ENCODE data around the gene NSUN6.
"Not testable (repeated sequence)": the region's sequence is repeated elsewhere in the genome, so short reads cannot be mapped to it uniquely, and the experiment has no call there.

The NSUN6 gene

DNA sequence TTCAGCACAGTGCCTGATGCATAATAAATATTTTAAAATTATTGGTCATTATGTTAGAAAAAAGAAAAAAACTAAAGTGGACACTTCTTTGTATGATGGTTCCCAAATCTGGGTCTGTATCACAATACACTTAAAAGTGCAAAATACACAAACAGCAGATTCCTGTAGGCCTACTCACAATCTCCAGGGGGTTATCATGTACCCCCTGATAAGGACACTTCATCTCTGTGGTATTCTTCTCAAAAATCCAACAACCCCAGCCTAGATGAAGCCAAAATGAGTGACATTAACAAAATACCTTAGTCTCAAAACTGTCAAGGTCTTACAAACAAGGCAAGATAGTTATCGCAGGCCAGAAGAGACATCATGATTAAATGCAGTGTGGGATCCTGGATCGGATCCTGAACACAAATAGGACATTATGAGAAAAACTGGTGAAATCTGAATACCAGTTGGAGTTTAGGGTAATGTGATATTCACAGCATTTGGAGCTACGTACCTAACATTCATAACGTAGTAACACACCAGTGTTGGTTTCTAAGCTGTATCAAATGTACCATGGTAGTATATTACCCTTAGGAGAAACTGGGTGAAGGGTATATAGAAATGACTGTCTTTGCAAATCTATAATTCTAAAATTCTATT lies 45.2 kb downstream of the NSUN6 start:
- no peaks in the 10 kb centered on the region for H3K9me3 ChIP-seq (ENCODE audit: low read length)
- H3K4me3 ChIP-seq (ENCODE audit: low read depth in 1 of 2, low read length in 2 of 2): no peak overlapping the region
- no peaks in the 10 kb centered on the region for H3K4me1 ChIP-seq (ENCODE audit: insufficient read depth, low read length)
- no peak overlapping the region for H3K9ac ChIP-seq (ENCODE audit: low read length)
- no peaks in the 10 kb centered on the region for H3K27me3 ChIP-seq (ENCODE audit: control insufficient read depth in 1 of 2, insufficient read depth in 2 of 2, low read length in 2 of 2)
- no peak overlapping the region for H3K27ac ChIP-seq (ENCODE audit: low read depth, low read length)
- no peaks in the 10 kb centered on the region for H3K36me3 ChIP-seq (ENCODE audit: insufficient read depth, low read length)

DNA sequence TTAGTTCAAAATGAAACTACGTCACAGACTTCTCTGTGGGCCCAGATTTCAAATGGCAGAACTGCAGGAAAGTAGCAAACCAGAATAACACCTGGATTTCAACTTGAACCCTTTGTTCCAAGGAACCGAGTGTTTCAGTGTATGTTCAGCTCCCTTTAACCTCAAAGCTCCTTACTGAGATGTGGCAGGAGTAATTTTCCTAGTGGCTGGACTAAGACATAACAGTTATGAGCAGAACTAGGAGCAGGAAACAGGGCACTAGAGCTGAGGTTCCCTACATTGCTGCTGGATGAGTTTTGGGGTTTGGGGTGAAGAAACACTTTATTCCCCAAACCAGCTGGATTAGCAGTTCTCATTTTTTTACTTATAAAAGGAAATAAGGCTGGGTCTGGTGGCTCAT lies 50.1 kb downstream of the NSUN6 start:
- Histone ChIP-seq H3K4me3 (ENCODE audit: low read depth in 1 of 2, low read length in 2 of 2) (no peak overlapping the region), H3K36me3 (ENCODE audit: insufficient read depth, low read length) (no peaks in the 10 kb centered on the region), H3K4me1 (ENCODE audit: insufficient read depth, low read length) (no peaks in the 10 kb centered on the region), H3K9ac (ENCODE audit: low read length) (no peak overlapping the region), H3K9me3 (ENCODE audit: low read length) (no peaks in the 10 kb centered on the region), H3K27ac (ENCODE audit: low read depth, low read length) (no peak overlapping the region), H3K27me3 (ENCODE audit: control insufficient read depth in 1 of 2, insufficient read depth in 2 of 2, low read length in 2 of 2) (no peaks in the 10 kb centered on the region)

- no peak overlapping the region for H3K9ac ChIP-seq (ENCODE audit: low read length)
- peaks cover 5% of the 10 kb centered on the region for H3K36me3 ChIP-seq (ENCODE audit: insufficient read depth, low read length)
- no peaks in the 10 kb centered on the region for H3K9me3 ChIP-seq (ENCODE audit: low read length)
- no peaks in the 10 kb centered on the region for H3K4me1 ChIP-seq (ENCODE audit: insufficient read depth, low read length)
- no peak overlapping the region for H3K4me3 ChIP-seq (ENCODE audit: low read depth in 1 of 2, low read length in 2 of 2)
- no peaks in the 10 kb centered on the region for H3K27me3 ChIP-seq (ENCODE audit: control insufficient read depth in 1 of 2, insufficient read depth in 2 of 2, low read length in 2 of 2)
- H3K27ac ChIP-seq (ENCODE audit: low read depth, low read length): no peak overlapping the region
Observed at GRCh38 chr10:18599392-18599791, 52.0 kb downstream of the NSUN6 start.

GRCh38 chr10:18594574-18595156 lies 56.7 kb downstream of the NSUN6 start:
- Histone ChIP-seq H3K36me3 (ENCODE audit: insufficient read depth, low read length) (peaks cover 5% of the 10 kb centered on the region), H3K27ac (ENCODE audit: low read depth, low read length) (no peak overlapping the region), H3K4me3 (ENCODE audit: low read depth in 1 of 2, low read length in 2 of 2) (no peak overlapping the region), H3K27me3 (ENCODE audit: control insufficient read depth in 1 of 2, insufficient read depth in 2 of 2, low read length in 2 of 2) (no peaks in the 10 kb centered on the region), H3K9me3 (ENCODE audit: low read length) (no peaks in the 10 kb centered on the region), H3K4me1 (ENCODE audit: insufficient read depth, low read length) (no peaks in the 10 kb centered on the region), H3K9ac (ENCODE audit: low read length) (no peak overlapping the region)

DNA sequence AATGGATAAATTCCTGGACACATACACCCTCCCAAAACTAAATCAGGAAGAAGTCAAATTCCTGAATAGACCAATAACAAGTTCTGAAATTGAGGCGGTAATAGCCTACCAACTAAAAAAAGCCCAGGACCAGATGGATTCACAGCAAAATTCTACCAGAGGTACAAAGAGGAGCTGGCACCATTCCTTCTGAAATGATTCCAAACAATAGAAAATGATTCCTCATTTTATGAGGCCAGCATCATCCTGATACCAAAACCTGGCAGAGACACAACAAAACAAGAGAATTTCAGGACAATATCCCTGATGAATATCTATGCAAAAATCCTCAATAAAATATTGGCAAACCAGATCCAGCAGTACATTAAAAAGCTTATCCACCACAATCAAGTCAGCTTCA lies 60.2 kb downstream of the NSUN6 start:
- not testable (repeated sequence) for H3K36me3 ChIP-seq (ENCODE audit: insufficient read depth, low read length); H3K4me1 ChIP-seq (ENCODE audit: insufficient read depth, low read length); H3K27me3 ChIP-seq (ENCODE audit: control insufficient read depth in 1 of 2, insufficient read depth in 2 of 2, low read length in 2 of 2); H3K9me3 ChIP-seq (ENCODE audit: low read length); H3K9ac ChIP-seq (ENCODE audit: low read length); H3K27ac ChIP-seq (ENCODE audit: low read depth, low read length); H3K4me3 ChIP-seq (ENCODE audit: low read depth in 1 of 2, low read length in 2 of 2)

DNA sequence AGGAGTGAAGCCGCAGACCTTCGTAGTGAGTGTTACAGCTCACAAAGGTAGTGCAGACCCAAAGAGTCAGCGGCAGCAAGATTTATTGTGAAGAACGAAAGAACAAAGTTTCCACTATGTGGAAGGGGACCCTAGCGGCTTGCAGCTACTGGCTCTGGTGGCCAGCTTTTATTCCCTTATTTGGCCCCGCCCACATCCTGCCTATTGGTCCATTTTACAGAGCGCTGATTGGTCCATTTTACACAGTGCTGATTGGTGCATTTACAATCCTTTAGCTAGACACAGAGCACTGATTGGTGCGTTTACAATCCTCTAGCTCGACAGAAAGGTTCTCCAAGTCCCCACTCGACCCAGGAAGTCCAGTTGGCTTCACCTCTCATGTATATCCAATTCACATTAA lies 64.8 kb downstream of the NSUN6 start:
- H3K9ac ChIP-seq (ENCODE audit: low read length); H3K36me3 ChIP-seq (ENCODE audit: insufficient read depth, low read length); H3K27me3 ChIP-seq (ENCODE audit: control insufficient read depth in 1 of 2, insufficient read depth in 2 of 2, low read length in 2 of 2); H3K4me1 ChIP-seq (ENCODE audit: insufficient read depth, low read length); H3K4me3 ChIP-seq (ENCODE audit: low read depth in 1 of 2, low read length in 2 of 2); H3K9me3 ChIP-seq (ENCODE audit: low read length); H3K27ac ChIP-seq (ENCODE audit: low read depth, low read length): not testable (repeated sequence)

DNA sequence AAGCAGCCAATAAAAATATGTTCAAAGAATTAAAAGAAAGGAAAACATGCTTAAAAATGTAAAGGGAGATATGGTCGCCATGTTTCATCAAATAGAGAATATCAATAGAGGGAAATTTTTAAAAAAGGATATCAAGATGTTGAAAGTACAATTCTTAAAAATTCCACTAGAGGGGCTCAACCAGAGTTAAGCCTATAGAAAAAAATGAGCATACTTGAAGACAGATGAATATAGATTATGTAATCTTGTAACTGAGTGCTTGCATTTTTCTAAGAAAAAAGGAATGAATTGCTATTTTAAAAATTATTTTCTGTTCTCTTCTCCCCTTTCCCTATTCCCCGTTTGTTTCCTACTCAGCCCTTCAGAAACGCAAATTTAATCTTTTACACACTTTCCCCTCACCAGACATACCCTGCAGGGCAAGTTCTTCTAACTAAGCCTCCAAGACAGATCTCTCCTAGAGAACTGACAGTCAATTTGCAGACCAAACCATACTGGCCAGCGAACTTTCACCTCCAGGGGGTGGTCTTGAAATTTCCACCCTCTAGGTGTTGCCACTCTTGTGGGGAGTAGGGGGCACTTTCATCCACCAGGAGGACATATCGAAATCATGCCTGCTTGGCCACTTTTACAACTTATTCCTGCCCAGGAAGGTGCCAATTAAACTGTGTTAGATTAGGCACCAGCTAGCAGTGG lies 67.7 kb downstream of the NSUN6 start:
- H3K27ac ChIP-seq (ENCODE audit: low read depth, low read length): no peak overlapping the region
- H3K9ac ChIP-seq (ENCODE audit: low read length): no peak overlapping the region
- no peaks in the 10 kb centered on the region for H3K36me3 ChIP-seq (ENCODE audit: insufficient read depth, low read length)
- H3K9me3 ChIP-seq (ENCODE audit: low read length): no peaks in the 10 kb centered on the region
- no peak overlapping the region for H3K4me3 ChIP-seq (ENCODE audit: low read depth in 1 of 2, low read length in 2 of 2)
- H3K4me1 ChIP-seq (ENCODE audit: insufficient read depth, low read length): no peaks in the 10 kb centered on the region
- H3K27me3 ChIP-seq (ENCODE audit: control insufficient read depth in 1 of 2, insufficient read depth in 2 of 2, low read length in 2 of 2): no peaks in the 10 kb centered on the region

DNA sequence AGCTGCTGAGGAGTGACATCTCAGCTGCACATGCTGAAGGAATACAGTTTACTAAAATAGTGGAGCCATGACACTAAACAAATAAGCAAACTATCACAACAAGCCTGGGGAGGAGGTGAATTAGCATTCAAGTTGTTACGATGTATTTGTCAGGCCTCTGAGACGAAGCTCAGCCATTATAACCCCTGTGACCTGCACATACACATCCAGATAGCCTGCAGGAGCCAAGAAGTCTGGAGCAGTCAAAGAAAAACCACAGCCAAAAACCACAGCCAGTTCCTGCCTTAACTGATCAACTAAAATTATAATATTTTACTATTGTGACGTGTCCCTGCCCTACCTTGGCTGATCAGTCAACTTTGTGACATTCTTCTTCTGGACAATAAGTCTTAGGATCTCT lies 68.6 kb downstream of the NSUN6 start:
- no peaks in the 10 kb centered on the region for H3K36me3 ChIP-seq (ENCODE audit: insufficient read depth, low read length)
- no peak overlapping the region for H3K9ac ChIP-seq (ENCODE audit: low read length)
- H3K27ac ChIP-seq (ENCODE audit: low read depth, low read length): no peak overlapping the region
- H3K4me3 ChIP-seq (ENCODE audit: low read depth in 1 of 2, low read length in 2 of 2): no peak overlapping the region
- H3K27me3 ChIP-seq (ENCODE audit: control insufficient read depth in 1 of 2, insufficient read depth in 2 of 2, low read length in 2 of 2): no peaks in the 10 kb centered on the region
- no peaks in the 10 kb centered on the region for H3K4me1 ChIP-seq (ENCODE audit: insufficient read depth, low read length)
- H3K9me3 ChIP-seq (ENCODE audit: low read length): no peaks in the 10 kb centered on the region

GRCh38 chr10:18577823-18578685 lies 73.3 kb downstream of the NSUN6 start:
- Histone ChIP-seq H3K36me3 (ENCODE audit: insufficient read depth, low read length) (no peaks in the 10 kb centered on the region), H3K4me1 (ENCODE audit: insufficient read depth, low read length) (no peaks in the 10 kb centered on the region), H3K9ac (ENCODE audit: low read length) (no peak overlapping the region), H3K27ac (ENCODE audit: low read depth, low read length) (no peak overlapping the region), H3K9me3 (ENCODE audit: low read length) (no peaks in the 10 kb centered on the region), H3K27me3 (ENCODE audit: control insufficient read depth in 1 of 2, insufficient read depth in 2 of 2, low read length in 2 of 2) (no peaks in the 10 kb centered on the region), H3K4me3 (ENCODE audit: low read depth in 1 of 2, low read length in 2 of 2) (no peak overlapping the region)

DNA sequence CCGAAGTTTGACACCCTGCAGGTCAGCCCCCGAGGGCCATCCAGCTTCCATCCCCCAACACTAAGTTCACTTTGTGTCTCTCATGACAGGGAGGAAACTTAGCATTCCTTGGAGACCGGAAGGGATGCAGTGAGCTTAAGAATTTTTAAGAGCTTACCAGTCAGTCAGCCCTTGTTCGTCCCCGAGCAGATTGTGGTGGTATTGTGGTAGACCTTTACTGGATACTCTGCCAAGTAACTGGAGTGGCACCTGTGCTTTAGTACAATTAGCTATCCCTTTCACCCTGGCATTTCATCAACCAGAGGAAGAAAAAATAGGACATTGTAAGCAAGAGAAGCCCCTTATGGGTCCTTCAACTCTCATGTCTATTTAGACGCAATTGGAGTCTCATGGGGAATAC lies 74.8 kb downstream of the NSUN6 start:
- Histone ChIP-seq H3K27me3 (ENCODE audit: control insufficient read depth in 1 of 2, insufficient read depth in 2 of 2, low read length in 2 of 2) (no peaks in the 10 kb centered on the region), H3K27ac (ENCODE audit: low read depth, low read length) (no peak overlapping the region), H3K4me3 (ENCODE audit: low read depth in 1 of 2, low read length in 2 of 2) (no peak overlapping the region), H3K4me1 (ENCODE audit: insufficient read depth, low read length) (no peaks in the 10 kb centered on the region), H3K9me3 (ENCODE audit: low read length) (no peaks in the 10 kb centered on the region), H3K9ac (ENCODE audit: low read length) (no peak overlapping the region), H3K36me3 (ENCODE audit: insufficient read depth, low read length) (no peaks in the 10 kb centered on the region)

GRCh38 chr10:18572959-18573561 lies 78.3 kb downstream of the NSUN6 start:
- no peak overlapping the region for H3K27ac ChIP-seq (ENCODE audit: low read depth, low read length)
- no peaks in the 10 kb centered on the region for H3K9me3 ChIP-seq (ENCODE audit: low read length)
- H3K4me3 ChIP-seq (ENCODE audit: low read depth in 1 of 2, low read length in 2 of 2): no peak overlapping the region
- no peaks in the 10 kb centered on the region for H3K36me3 ChIP-seq (ENCODE audit: insufficient read depth, low read length)
- no peak overlapping the region for H3K9ac ChIP-seq (ENCODE audit: low read length)
- H3K27me3 ChIP-seq (ENCODE audit: control insufficient read depth in 1 of 2, insufficient read depth in 2 of 2, low read length in 2 of 2): no peaks in the 10 kb centered on the region
- no peaks in the 10 kb centered on the region for H3K4me1 ChIP-seq (ENCODE audit: insufficient read depth, low read length)

Measured in muscle layer of colon (tissue), 2 donors.